GM18508 (cell line): ENCODE measurements around the gene GDNF.

Experiments used
- ATAC-seq: cut with Tn5 transposase; IDR thresholded peaks from one replicate; pipeline ENCODE4 v1.9.1; 2021; ENCODE audit warnings: moderate number of reproducible peaks; ENCODE audit not compliant: insufficient read depth, unreplicated experiment

The GDNF gene

GRCh38 chr5:37849641-37850040 is 9.8 kb upstream of the GDNF start:
- ATAC-seq, result no peak

GRCh38 chr5:37847978-37848425 is 8.2 kb upstream of the GDNF start:
- no peak for ATAC-seq

- ATAC-seq, result no peak
These were observed 7.0 kb upstream of the GDNF start for GRCh38 chr5:37846786-37847310.

GRCh38 chr5:37844009-37844408 is 4.2 kb upstream of the GDNF start:
- no peak for ATAC-seq

- no peak for ATAC-seq
These were observed 2.2 kb upstream of the GDNF start for GRCh38 chr5:37842048-37842447.

GRCh38 chr5:37841203-37841602 is 1.4 kb upstream of the GDNF start:
- no peak for ATAC-seq

GRCh38 chr5:37840053-37841034 is 503 bp upstream of the GDNF start:
- ATAC-seq, result no peak

- ATAC-seq, result no peak
These were observed 904 bp downstream of the GDNF start for GRCh38 chr5:37838933-37839341.

- no peak for ATAC-seq
These were observed 1.5 kb downstream of the GDNF start for GRCh38 chr5:37838152-37838932.

- no peak for ATAC-seq
These were observed 2.3 kb downstream of the GDNF start for GRCh38 chr5:37837414-37838032.

GRCh38 chr5:37836592-37837413 is 3.0 kb downstream of the GDNF start:
- ATAC-seq, result no peak

GRCh38 chr5:37836235-37836591 is 3.6 kb downstream of the GDNF start:
- ATAC-seq, result no peak

- ATAC-seq, result no peak
These were observed 4.4 kb downstream of the GDNF start for GRCh38 chr5:37835380-37835973.

GRCh38 chr5:37834542-37835379 is 5.1 kb downstream of the GDNF start:
- ATAC-seq, result no peak

- ATAC-seq, result no peak
These were observed 5.9 kb downstream of the GDNF start for GRCh38 chr5:37833990-37834389.

GRCh38 chr5:37831821-37832534 is 7.9 kb downstream of the GDNF start:
- no peak for ATAC-seq

GRCh38 chr5:37830348-37830747 is 9.5 kb downstream of the GDNF start:
- ATAC-seq, result no peak
